NCI-H2081 (cell line): ENCODE measurements around the gene MRPS5.
A peak's percentile ranks its signal among the peaks of the same experiment; 100 is the strongest.

Experiments used
- DNase-seq, 2 experiments: peaks; one replicate each; lab custom pipeline; 2025; lab: John Stamatoyannopoulos, UW

The MRPS5 gene

GRCh38 chr2:95087379-95087778, 34.2 kb downstream of the MRPS5 start:
- DNase-seq, result no peak

- DNase-seq, result no peak
These were observed 35.6 kb downstream of the MRPS5 start for GRCh38 chr2:95086017-95086416.

- DNase-seq, result no peak
These were observed 39.1 kb downstream of the MRPS5 start for GRCh38 chr2:95082477-95082876.

- no peak for DNase-seq
These were observed 42.4 kb downstream of the MRPS5 start for GRCh38 chr2:95079199-95079683.

GRCh38 chr2:95077861-95078603, 43.6 kb downstream of the MRPS5 start:
- no peak for DNase-seq

- DNase-seq, result no peak
These were observed 44.1 kb downstream of the MRPS5 start for GRCh38 chr2:95077530-95077825.

- DNase-seq, result peak; percentile 87 to 88
These were observed 44.7 kb downstream of the MRPS5 start for GRCh38 chr2:95076705-95077529.

GRCh38 chr2:95075440-95076132, 46.0 kb downstream of the MRPS5 start:
- no peak for DNase-seq

GRCh38 chr2:95074663-95075439, 46.8 kb downstream of the MRPS5 start:
- DNase-seq, result no peak

GRCh38 chr2:95073856-95074662, 47.5 kb downstream of the MRPS5 start:
- DNase-seq, result no peak

- DNase-seq, result no peak
These were observed 49.2 kb downstream of the MRPS5 start for GRCh38 chr2:95072424-95072823.

GRCh38 chr2:95071856-95072255, 49.8 kb downstream of the MRPS5 start:
- DNase-seq, result no peak

GRCh38 chr2:95069465-95069864, 52.1 kb downstream of the MRPS5 start:
- DNase-seq, result no peak

GRCh38 chr2:95068256-95068655, 53.4 kb downstream of the MRPS5 start:
- DNase-seq, result no peak

- DNase-seq, result no peak
These were observed 58.3 kb downstream of the MRPS5 start for GRCh38 chr2:95063086-95063958.

GRCh38 chr2:95062242-95063085, 59.1 kb downstream of the MRPS5 start:
- peak; percentile 12 to 72 for DNase-seq

- no peak for DNase-seq
These were observed 59.9 kb downstream of the MRPS5 start for GRCh38 chr2:95061601-95062183.

- DNase-seq, result no peak
These were observed 60.5 kb downstream of the MRPS5 start for GRCh38 chr2:95061119-95061512.
